Measurements from ENCODE around the gene DYNLT3. TPM values are rescaled to one million over a fixed set of nuclear protein-coding genes. Genes with fewer than 3 reads are reported as not detected.
A peak's percentile ranks its signal among the peaks of the same experiment; 100 is the strongest.

Gene DYNLT3
- total RNA-seq, 1 donor = 8.1 TPM

DNA sequence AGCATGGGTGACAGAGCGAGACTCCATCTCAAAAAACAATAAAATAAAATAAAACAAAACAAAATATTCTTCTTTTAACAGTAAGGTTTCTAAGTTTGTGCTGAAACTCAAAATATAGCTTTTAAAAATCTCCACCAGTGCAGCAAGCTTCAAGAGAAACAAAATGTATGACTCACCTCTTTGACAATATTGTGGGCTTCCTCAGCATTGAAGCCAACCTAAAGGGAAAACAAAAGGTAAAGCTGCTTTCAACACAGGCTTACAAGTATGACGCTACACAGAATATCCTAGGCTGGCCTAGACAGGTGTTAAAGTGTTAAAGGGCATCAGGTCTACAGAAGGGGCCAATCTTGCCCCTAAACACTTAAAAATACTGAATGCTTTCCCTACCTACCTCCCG is 1.2 kb downstream of the DYNLT3 start:
- no peak for DNase-seq (ENCODE audit: low read depth in 2 of 3, low spot score in 2 of 3)

DNA sequence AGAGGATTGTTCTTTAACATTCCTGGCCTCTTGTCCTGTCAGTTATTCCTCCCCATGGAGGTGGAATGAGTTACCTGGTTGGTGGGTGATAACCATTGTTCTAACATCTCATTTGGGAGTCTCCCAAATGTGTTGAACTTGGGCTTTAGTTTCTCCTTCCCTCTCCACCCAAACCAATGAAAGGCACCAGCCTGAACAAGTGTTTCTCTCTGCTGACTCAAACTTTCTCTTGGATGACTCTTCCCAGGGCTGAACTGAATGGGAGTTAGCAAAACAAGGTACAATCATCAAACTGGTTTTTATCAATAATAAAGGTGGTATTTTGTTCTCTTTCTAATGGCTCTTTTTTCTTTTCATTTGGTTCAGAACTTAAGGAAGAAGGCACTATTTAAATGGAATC is 2.7 kb downstream of the DYNLT3 start:
- no peak for DNase-seq (ENCODE audit: low read depth in 2 of 3, low spot score in 2 of 3)

DNA sequence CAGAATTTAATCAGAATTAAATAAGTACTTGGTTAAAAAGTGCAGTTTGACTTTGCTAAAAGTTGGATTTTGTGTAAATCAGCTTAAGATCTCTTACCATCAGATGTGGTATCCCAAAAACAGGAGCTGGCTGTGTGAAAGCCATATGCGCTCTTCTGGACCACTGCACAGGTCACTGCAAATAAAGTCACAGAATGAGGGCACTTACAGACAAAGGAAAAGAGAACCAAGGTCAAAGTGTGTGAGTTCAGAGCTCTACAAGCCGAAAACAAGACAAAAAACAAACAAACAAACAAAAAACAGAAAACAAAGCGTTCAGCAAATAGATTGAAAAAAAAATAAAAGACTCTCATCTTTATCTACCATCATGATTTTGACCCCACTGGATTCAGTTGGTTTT is 6.4 kb downstream of the DYNLT3 start:
- DNase-seq (ENCODE audit: low read depth in 2 of 3, low spot score in 2 of 3) = no peak

DNA sequence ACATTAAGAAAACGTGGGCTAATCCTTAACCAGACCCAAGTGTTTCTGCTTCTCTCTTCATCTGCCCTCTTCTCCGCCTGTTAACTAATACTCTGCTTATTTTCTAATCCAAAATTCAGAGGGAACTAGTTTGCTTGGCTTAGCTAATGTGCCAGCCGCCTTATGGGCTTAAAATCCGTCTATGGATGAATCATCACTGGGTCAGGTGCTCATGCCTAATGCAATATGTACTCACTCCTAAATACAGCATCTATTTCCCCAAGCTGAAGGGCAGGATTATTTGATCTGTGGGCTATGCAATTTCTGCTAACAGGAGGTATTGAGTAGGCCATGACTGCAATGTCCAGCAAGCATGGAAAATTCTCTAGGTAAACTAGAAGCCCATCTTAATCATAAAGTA is 12.4 kb downstream of the DYNLT3 start:
- no peak for DNase-seq (ENCODE audit: low read depth in 2 of 3, low spot score in 2 of 3)

DNA sequence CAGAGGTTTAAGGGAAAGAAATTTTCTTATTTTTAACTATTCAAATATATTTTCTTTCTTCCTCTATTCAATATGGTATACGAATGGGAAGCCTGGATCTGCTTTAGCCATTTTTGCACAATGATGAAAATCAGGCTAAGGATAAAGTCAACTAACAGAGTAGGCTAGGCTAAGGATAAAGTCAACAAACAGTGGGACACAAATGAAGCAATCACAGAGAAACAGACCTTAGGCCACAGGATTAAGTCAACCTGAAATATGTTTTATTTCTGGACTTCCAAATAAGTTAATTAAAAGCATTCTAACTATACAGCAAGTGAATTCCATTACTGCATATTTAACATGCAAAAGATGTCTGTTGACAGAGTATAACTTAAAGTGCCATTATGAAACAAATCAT is 17.0 kb downstream of the DYNLT3 start:
- no peak for DNase-seq (ENCODE audit: low read depth in 2 of 3, low spot score in 2 of 3)

DNA sequence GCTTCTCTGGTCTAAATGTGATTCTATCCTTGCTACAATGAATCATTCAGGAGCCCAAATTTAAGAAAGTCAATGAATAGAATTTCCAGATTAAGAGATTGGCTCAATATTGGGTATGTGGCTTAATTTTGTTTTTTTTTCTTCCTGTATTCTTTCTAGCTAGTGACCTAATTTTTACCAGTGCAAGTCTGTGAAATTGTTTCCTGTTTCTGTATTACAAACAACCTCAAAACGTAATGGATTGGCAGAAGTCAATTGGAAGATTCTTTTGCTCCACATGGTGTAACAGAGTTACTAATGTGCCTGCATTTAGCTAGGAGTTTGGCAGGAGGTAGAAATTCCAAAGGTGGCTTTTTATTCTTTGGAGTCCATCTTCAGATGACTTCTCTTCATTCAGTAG is 17.6 kb downstream of the DYNLT3 start:
- no peak for DNase-seq (ENCODE audit: low read depth in 2 of 3, low spot score in 2 of 3)

DNA sequence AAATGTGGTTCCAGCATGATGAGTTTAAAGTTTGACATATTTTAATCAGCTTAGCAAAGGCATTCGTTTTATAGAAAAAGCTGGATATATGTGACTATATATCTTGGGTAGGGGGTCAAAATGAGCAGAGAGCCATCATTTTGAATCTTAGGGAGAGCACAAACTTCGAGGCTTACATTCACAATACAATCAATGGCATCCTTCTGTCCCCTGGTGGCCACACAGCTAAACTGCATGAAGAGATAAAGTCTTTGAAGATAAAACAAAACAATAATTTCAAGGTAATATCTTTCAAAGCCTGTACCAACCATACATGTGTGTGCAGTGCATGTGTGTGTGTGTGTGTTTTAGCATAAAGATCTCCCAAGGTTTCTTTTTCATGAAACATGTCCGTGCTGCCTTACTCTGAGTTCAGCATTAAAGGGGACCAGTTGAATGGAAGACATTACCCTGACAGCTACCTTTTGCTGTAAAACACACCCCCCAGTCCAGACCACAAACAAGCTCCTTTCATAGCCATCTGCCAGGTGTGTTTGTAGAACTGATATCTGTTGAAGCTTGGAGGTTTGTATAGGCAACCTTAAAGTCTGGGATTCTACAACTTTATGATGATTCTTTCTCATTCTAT is 22.0 kb downstream of the DYNLT3 start:
- DNase-seq (ENCODE audit: low read depth in 2 of 3, low spot score in 2 of 3) = peak in 2 of 3 donors; percentile 30 to 71

DNA sequence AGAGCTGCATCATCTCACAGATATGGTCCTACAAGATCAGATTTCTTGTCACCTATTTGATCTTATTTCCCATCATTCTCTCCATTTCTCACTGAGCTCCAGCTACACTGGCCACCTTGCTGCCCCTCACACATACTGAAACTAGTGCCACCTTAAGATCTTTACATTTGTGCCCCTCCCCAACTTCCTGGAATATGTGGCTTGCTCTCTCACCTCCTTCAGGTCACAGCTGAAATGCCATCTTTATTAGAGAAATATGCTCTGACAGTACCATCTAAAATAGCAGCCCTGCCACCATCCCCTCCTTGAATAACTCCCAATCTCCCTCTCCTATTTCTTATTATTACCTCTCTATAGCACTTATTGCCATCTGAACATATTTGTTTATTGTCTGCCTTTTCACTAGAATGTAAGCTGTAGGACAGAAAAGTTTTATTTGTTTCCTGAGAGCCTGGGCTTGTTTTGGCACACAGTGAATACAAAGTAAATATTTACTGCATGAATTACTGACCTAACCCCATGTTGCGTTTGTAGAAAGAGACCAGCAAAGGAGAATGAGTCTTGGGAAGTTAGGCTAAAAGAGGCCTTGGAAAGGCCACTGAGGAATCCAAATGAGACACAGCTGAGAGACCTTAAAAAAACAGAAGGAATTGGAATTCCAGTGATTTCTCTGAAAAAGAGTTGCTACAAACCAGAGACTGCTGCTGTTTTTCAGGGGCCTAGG is 22.7 kb downstream of the DYNLT3 start:
- DNase-seq (ENCODE audit: low read depth in 2 of 3, low spot score in 2 of 3) = no peak

DNA sequence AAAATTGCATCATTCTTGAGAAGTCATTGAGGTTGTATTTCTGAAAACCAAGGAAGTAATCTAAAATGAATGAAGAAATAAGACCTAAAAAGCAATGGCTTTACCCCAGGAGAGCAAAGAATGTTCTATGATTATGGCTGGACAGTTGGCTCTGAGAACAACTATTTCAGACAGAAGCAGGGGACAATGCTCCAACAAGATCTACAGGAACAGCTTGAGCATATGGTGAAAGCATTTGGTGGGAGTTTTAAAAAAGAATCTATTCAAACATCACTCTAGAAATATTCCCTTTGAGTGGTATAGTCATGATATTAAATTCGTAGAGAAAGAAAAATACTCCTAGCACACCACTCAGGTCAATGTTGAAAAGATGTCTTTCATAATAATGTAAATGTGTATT is 26.7 kb downstream of the DYNLT3 start:
- no peak for DNase-seq (ENCODE audit: low read depth in 2 of 3, low spot score in 2 of 3)

DNA sequence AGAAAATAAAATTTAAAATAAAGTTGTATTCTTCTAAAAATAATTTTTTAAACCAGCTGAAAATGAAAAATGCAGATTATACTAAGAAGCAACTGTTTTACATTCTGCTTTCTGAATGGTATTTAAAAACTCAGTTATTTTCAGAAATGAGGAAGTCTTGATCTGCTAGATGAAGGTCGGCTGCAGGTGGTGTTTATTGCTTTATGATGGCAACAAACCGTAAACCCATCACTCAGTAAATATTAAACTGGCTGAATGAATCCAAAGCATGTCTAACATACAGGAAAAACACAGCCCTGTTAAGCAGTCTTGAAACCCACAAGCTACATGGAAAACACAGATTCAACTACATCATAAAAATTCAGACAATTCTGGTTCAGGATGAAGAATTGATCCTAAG is 29.3 kb downstream of the DYNLT3 start:
- DNase-seq (ENCODE audit: low read depth in 2 of 3, low spot score in 2 of 3) = peak in 2 of 3 donors; percentile 22 to 74

DNA sequence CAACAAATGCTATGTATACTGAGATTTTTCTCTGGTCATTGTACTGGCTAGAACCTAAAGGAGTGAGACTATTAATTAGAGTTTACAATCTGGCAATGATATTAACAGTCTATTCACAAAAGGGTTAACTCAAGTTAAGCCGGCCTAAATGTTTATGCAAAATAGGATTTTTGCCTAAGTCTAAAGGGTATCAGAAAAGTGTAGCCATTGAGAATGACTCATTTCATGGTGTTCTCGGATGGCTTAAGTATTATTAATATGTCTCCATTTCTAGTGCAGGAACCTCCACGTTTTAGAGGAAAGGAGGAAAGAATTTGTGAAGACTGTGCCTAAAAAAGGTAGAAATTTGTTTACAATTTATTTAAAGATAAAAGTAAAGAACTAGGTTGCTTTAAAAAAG is 29.8 kb downstream of the DYNLT3 start:
- no peak for DNase-seq (ENCODE audit: low read depth in 2 of 3, low spot score in 2 of 3)

DNA sequence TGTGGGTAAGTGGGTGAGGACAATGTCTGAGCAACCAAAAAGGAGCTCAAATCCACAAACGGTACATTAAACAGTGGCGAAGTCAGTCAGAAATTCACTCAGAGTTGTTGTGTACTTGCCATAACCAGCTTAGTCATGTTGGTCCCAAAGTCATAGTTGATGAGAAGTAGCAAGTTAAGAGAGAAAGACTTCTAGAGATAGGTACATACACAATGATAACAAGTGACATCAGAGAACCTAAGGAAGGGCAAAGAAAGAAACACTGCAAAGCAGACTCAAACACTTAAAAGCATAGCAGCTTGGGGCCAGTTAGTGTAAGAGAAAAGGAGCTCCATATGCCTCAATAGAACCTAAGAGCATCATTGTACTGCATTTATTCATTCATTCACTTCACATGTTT is 30.2 kb downstream of the DYNLT3 start:
- no peak for DNase-seq (ENCODE audit: low read depth in 2 of 3, low spot score in 2 of 3)

DNA sequence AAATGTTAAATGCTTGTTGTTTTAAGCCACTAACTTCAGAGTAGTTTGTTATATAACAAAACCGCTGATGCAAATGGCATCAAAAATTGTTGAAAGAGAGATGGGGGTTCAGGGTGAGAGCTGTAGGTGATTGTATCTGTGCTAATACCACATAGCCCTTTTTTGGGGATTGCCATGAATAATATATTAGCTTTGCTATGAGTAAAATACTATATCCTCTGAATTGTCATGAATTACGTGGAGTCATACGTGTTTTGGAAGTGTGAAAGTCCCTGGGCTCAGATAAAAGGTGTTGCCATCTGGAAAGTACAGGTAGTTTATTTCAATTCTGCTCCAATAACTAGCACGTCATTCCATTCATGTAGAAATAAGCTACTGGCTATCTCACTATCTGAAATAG is 30.6 kb downstream of the DYNLT3 start:
- DNase-seq (ENCODE audit: low read depth in 2 of 3, low spot score in 2 of 3) = no peak

DNA sequence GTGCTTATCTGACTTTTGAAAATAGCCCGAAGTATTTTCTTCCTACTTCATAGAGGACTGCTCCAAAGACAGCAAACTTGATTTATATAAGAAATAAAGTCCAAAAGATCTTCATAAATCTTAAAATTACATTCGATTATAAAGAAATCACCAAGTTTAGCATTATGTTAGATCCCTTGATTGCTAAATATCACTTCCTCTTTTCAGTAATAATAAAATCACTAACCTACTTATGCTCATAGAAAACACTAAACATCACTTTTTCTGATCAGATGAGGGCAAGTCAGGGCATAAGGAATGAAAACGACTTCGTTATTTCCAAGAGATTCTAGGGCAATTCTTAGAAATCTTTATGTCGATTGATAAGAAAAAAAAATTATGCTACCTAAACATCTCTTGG is 32.0 kb downstream of the DYNLT3 start:
- no peak for DNase-seq (ENCODE audit: low read depth in 2 of 3, low spot score in 2 of 3)

DNA sequence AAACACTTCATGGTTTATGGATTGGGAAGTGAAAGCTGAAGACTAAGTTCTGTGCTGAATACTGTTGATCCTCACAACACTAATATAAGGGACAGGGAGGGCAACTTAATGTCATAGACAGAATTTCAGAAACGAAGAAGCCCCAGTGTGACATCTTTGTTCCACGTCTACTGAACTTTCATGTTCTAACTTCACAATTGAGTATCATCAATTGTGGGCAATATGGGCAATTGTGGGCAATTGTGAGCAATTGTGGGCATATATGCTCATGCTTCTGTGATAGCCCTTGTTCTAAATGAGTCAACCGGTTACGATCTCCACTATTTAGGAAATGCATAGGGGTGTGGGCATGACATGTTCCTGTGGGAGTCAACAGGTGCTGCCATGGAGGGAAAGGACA is 33.8 kb downstream of the DYNLT3 start:
- no peak for DNase-seq (ENCODE audit: low read depth in 2 of 3, low spot score in 2 of 3)

DNA sequence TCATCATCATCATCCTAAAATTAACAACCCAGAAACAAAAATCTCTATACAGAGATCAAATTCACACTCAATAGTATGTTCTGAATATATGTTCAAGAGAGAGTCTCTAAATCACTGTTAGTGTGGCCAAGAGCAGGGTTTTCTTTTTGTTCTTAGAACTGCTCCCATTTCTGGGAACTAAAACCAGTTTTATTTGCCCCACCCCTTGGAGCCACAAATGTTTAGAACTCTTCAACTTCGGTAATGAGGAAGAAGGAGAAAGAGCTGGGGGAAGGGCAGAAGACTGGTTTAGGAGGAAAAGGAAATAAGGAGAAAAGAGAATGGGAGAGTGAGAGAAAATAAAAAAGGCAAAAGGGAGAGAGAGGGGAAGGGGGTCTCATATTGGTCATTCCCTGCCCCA is 35.3 kb downstream of the DYNLT3 start:
- no peak for DNase-seq (ENCODE audit: low read depth in 2 of 3, low spot score in 2 of 3)

DNA sequence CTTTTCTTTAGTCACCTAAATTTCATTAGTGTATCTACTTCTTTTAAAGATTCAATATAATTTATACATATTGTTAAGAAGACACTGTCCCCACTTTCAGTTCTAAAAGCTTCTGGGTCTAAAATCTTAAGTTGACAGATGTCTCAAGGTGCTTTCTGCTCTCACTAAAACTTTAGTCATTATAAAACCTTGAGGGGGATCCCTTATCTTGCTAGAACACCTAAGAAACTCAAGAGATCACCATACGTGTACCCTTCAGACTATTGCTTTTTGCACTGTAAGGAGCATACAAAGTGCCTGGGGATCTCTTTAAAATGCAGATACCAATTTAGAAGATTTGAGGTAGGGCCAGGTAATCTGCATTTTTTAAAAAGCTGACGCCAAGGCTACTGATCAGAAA is 37.4 kb downstream of the DYNLT3 start:
- no peak for DNase-seq (ENCODE audit: low read depth in 2 of 3, low spot score in 2 of 3)

DNA sequence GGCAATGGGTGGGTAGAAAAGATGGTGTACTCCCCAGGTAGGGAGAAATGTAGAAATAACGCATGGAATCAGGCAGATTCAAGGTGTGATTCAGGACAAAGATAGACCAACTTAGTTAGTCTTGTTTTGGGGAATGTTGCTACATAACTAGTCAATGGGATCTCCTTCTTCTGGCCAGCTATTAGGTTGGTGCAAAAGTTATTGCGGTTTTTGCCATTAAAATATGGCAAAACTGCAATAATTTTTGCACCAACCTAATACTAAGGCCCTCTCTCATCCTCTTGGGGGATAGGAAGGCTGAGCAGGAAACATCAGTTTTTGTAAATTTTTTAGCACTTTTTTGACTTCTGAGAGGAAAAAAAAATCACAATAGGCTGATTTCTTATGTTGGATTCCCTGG is 44.3 kb downstream of the DYNLT3 start:
- no peak for DNase-seq (ENCODE audit: low read depth in 2 of 3, low spot score in 2 of 3)

DNA sequence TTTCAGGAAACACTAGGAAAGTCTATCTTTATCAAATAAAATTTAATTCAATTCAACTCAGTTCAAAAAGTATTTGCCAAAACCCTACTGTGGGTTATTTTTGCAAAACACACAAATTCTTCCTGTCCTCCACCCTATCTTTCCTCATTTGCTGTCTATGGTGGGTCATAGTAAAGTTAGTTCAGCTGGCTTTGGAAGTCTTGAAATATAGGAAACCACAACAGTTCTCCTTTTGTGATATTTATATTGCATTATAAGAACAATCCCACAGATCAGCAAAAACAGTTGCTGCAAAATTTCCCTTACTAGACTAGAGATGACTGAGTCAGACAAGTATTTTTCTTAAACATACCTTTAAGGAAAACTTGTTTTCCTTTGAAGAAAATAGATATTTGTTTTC is 45.3 kb downstream of the DYNLT3 start:
- DNase-seq (ENCODE audit: low read depth in 2 of 3, low spot score in 2 of 3) = peak in 1 of 3 donors; percentile 34

DNA sequence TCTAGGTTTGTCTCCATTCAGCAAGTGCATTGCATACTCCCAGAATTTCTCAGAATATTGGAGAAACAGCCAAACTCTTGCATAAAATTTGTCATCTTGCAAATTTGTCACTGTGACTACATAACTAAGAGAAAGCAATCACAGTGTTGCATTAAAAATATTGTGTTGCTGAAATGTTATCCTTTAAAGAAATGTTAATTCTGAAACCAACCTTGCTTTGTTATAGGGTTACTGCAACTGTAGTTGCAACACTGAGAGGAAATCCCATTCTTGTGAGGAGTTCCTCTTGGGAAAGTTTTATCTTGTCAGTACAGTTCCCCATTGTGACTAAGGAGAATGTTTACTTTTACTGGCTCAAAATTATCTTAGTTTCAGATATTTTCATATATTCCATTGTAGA is 46.7 kb downstream of the DYNLT3 start:
- DNase-seq (ENCODE audit: low read depth in 2 of 3, low spot score in 2 of 3) = no peak

DNA sequence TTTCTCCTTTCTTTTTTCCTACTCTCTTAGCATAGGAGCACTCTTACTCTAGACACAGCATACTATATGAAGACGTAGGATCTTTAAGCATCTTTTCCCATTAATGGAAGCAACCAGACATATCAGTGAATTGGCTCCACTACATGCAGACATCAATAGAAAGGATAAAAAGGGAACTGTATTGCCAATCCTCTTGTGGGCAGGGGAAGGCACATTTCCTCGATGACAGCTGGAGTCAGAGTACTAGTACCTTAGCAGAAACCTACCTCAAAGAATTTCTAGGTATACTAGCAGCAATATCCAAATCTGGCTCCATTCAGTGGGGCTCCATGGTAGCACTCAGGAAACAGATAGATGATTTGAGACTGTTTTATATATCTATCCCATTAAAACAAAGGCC is 47.4 kb downstream of the DYNLT3 start:
- DNase-seq (ENCODE audit: low read depth in 2 of 3, low spot score in 2 of 3) = no peak

DNA sequence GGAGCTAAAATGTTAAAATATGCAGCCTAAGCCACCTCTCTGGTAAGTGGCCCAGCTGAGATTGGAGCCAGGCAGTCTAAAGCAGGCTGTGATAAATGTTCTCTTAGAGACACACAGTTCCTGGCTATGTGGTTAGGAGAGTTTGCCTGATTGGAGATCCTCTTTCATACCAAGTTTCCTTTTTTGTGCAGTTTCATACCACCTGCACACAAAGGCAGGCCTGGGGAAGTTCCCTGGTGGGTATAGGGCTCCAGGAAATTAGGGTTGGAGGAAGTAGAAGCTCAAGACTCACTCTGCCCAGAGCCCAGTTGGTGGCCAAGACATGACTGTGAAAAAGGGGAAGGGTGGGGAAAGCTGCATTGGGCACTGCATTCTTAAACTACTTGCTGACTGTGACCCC is 50.6 kb downstream of the DYNLT3 start:
- DNase-seq (ENCODE audit: low read depth in 2 of 3, low spot score in 2 of 3) = peak in 2 of 3 donors; percentile 64 to 81

DNA sequence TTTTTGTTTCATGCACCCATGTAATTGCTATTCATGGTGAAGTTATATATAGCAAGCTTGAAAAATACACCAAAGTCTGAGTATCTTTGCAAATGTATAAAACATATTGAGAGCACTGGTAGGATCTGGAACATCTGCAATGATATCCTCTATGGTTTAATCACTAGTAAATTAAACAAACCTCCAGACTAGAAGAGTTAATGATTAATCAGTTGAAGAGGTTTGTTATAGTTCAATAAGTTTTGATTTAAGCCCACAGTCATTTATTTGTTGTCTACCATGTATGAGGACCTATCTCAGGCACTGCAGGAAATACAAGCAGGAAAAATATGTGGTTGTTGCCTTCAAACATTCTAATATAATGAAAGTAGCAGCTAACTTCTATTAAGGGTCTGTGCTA is 51.1 kb downstream of the DYNLT3 start:
- no peak for DNase-seq (ENCODE audit: low read depth in 2 of 3, low spot score in 2 of 3)

Measured in hematopoietic multipotent progenitor cell (in vitro differentiated cells).